GM18907 (cell line): Measurements from ENCODE around the gene RIPOR1.

Experiments
- ATAC-seq: cut with Tn5 transposase; IDR thresholded peaks from one replicate; pipeline ENCODE4 v1.9.1; 2021; ENCODE audit warnings: mild to moderate bottlenecking, moderate library complexity; ENCODE audit not compliant: unreplicated experiment

Gene RIPOR1

DNA sequence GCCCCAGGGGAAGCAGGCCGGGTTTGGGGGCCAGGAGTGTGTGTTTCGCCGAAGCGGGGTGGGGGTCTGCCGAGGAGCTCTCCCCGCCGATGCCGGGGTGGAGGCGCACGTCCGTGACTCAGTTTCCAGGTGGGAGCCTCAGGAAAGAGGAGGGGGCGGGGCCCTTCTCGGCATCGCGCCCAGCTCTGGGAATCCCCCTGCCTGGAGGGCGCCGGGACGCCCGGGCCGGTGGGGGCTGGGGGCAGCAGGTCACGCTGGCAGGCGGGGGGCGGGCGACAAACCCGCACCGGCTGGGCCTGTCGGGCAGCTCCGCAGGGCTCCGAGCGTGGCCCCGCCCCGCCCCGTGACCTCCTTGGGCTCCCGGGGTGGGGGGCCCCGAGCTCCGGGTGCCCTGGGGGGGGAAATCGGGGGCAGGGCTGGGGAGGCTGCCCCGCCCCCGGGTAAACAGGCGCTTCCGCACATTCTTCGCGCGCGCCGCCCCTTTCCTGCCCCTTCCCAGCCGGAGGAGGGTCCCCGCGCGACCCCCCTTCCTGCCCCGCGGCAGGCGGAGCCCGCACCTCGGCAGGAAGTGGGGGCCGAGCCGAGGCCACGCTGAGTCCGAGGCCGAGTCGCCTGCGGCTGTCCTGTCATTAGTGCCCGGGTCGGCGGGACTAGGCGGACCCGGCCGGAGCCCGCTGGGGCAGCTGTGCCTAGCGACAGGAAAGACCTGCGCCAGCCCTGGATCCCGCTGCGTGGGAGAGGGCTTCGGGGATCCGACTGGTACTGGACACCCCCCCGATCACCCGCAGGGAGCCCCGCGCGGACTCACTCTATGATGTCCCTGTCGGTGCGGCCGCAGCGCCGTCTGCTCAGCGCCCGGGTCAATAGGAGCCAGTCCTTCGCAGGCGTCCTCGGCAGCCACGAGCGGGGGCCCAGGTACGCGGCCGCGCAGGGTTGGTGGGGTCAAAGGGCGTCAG is 9.3 kb downstream of the RIPOR1 start:
- peak; percentile 32 for ATAC-seq

DNA sequence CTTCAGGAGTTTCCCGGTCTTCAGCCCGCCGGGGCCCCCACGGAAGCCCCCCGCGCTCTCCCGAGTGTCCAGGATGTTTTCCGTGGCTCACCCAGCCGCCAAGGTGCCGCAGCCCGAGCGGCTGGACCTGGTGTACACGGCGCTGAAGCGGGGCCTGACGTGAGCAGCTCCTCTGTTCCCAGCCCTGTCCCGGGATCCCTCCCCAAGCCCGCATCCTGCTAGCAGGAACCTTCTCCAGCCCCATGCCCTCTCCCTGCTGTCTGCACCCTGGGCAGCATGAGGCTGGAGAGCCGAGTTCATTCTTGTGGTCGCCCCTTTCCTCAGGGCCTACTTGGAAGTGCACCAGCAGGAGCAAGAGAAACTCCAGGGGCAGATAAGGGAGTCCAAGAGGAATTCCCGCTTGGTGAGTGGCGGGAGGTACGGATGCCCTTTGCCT is 10.1 kb downstream of the RIPOR1 start:
- ATAC-seq = no peak

DNA sequence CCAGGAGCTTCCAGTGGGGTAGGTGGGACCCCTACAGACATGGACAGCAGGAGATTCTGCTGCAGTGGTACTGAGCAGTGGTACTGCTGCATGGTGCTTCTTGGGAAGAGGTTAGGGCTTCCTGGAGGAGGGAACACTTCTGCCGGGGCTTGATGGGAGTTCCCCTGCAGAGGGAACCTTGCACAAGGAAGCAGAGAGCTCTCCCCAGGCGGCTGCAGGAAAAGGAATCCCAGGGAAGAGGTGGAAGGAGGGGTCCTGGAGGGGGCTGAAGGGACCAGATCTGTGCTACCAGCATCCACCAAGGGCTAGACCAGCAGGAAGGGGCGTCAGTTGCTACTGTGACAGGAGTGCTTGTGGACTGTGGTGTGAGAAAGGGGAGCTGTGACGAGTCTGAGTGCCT is 10.6 kb downstream of the RIPOR1 start:
- no peak for ATAC-seq

DNA sequence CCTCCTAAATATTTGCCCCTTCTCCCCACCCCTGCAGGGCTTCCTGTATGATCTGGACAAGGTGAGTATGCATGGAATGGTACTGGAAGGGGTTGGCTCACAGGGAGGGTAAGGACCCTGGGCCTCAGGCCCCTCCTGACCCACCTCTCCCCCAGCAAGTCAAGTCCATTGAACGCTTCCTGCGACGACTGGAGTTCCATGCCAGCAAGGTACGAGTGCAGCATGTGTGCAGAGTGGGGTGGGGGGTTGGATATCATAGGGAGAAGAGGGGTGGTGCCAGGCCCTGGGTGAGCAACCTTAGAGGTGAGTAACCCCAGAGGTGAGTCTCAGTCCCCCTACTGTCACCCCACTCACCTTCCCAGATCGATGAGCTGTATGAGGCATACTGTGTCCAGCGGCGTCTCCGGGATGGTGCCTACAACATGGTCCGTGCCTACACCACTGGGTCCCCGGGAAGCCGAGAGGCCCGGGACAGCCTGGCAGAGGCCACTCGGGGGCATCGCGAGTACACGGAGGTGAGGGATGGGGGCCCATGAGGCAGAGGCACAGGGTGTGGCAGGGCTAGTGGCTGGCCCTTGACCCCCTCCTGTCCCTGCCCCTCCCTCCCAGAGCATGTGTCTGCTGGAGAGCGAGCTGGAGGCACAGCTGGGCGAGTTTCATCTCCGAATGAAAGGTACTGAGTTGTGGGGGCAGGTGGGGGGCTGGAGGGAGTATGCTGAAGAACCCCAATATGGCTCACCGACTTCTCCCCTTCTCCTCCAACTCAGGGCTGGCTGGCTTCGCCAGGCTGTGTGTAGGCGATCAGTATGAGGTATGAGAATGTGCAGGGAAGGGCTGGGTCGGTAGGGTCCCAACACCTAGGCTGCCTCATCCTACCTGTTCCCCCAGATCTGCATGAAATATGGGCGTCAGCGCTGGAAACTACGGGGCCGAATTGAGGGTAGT is 11.3 kb downstream of the RIPOR1 start:
- no peak for ATAC-seq

DNA sequence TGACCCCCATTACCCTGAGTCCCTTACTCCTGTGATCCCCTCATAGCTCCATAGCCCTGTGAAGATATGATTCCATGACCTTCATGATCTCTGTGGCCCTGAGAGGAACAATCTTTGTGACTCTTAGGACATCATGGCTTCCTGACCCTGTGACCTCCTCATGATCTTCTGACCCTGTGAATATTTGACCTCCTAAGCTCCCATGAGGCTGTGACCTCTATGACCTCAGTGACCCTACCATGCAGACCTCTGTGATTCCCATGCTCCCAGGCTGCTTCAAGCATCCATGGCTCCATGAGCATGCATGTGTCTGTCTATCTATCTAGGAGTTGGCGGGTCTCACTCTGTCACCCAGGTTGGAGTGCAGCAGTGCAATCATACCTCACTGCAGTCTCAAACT is 12.1 kb downstream of the RIPOR1 start:
- no peak for ATAC-seq

DNA sequence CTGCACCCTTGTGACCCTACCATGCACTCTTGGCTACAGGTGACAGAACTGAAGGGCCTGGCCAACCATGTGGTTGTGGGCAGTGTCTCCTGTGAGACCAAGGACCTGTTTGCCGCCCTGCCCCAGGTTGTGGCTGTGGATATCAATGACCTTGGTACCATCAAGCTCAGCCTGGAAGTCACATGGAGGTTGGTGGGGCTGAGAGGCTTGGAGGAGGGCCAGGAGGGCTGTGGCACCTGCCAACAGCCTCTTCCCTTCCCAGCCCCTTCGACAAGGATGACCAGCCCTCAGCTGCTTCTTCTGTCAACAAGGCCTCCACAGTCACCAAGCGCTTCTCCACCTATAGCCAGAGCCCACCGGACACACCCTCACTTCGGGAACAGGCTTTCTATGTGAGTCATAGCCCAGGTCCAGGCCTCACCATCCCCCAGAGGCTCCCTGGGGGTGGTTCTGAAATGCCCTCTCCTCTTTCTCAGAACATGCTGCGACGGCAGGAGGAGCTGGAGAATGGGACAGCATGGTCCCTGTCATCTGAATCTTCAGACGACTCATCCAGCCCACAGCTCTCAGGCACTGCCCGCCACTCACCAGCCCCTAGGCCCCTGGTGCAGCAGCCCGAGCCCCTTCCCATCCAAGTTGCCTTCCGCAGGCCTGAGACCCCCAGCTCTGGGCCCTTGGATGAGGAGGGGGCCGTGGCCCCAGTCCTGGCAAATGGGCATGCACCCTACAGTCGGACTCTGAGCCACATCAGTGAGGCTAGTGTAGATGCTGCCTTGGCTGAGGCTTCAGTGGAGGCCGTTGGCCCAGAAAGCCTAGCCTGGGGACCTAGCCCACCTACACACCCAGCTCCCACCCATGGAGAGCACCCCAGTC is 13.0 kb downstream of the RIPOR1 start:
- no peak for ATAC-seq

DNA sequence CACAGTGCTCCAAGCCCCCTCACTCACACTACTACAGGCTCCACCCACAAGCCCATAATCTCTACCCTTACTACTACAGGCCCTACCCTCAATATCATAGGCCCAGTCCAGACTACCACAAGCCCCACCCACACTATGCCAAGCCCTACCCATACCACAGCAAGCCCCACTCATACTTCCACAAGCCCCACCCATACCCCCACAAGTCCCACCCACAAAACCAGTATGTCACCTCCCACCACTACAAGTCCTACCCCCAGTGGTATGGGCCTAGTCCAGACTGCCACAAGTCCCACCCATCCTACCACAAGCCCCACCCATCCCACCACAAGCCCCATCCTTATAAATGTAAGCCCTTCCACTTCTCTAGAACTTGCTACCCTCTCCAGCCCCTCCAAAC is 13.8 kb downstream of the RIPOR1 start:
- no peak for ATAC-seq

DNA sequence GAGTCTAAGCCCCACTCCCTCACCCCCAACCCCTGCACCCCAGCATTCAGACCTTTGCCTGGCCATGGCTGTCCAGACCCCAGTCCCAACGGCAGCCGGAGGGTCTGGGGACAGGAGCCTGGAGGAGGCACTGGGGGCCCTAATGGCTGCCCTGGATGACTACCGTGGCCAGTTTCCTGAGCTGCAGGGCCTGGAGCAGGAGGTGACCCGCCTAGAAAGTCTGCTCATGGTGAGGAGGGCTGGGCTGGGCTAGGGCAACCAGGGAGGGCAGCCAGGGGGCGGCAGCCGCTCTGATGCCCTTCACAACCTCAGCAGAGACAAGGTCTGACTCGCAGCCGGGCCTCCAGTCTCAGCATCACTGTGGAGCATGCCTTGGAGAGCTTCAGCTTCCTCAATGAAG is 14.4 kb downstream of the RIPOR1 start:
- no peak for ATAC-seq

DNA sequence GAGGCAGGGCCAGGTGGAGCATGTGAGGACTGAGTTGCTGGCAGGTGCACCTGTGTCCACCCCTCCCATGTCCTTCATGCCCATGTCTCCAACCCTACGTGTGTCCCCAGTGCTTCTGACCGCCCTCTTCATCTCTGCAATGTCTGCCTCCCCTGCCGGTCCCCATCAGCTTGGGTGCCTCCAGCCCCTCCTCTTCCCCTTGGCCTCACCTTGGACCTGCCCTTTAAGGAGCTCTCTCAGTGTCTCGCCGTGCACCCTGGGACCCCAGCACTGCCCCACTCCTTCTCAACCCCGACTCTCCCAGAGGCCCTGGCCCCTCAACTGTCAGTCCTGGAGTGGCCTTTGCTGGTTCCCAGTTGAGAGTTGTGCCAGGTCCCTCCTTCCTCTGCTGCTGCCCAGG is 15.0 kb downstream of the RIPOR1 start:
- no peak for ATAC-seq

DNA sequence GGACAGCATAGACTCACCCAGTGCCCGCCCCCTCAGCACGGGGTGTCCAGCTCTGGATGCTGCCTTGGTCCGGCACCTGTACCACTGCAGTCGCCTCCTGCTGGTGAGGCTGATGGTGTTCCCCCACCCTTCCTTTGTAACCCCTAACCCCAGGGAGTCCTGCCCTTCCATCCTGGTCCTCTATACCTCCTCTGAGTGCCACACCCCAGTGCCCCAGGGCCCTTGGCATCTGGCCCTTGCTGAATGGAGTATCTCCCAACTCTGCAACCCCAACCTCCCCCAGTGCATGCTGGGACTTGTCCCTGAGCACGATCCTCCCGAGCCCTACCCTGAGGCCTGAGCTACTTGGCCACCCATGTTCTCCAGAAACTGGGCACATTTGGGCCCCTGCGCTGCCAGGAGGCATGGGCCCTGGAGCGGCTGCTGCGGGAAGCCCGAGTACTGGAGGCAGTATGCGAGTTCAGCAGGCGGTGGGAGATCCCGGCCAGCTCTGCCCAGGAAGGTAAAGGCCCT is 15.8 kb downstream of the RIPOR1 start:
- ATAC-seq = no peak

DNA sequence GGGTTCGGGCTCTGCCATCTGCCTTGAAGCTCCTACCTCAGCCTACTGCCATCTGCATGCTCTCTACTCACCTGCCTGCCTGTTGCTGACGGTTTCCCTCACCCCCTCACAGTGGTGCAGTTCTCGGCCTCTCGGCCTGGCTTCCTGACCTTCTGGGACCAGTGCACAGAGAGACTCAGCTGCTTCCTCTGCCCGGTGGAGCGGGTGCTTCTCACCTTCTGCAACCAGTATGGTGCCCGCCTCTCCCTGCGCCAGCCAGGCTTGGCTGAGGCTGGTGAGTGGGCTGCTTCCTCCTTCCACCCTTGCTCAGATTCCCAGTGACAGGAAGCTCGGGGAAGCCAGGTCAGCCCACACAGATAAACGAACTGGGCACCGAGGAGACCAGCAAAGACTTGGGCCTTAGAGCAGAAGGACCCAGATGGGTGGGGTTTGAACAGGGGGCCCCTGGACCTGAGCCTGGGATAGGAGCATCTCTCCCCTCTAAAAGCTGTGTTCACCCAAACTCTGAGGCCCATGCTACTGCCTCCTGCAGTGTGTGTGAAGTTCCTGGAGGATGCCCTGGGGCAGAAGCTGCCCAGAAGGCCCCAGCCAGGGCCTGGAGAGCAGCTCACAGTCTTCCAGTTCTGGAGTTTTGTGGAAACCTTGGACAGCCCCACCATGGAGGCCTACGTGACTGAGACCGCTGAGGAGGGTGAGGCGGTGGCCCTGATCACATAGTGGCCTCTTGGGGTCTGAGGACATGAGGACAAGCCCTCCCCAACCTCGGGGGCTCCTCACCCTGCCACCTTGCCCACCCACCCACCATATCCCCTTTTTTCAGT is 16.4 kb downstream of the RIPOR1 start:
- ATAC-seq = no peak

DNA sequence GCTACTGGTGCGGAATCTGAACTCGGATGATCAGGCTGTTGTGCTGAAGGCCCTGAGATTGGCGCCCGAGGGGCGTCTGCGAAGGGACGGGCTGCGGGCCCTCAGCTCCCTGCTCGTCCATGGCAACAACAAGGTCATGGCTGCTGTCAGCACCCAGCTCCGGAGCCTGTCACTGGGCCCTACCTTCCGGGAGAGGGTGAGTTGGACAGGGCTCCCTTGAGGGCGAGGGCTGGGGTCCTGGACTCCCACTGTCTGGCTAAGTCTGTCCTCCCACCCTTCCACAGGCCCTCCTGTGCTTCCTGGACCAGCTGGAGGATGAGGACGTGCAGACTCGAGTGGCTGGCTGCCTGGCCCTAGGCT is 17.0 kb downstream of the RIPOR1 start:
- no peak for ATAC-seq

DNA sequence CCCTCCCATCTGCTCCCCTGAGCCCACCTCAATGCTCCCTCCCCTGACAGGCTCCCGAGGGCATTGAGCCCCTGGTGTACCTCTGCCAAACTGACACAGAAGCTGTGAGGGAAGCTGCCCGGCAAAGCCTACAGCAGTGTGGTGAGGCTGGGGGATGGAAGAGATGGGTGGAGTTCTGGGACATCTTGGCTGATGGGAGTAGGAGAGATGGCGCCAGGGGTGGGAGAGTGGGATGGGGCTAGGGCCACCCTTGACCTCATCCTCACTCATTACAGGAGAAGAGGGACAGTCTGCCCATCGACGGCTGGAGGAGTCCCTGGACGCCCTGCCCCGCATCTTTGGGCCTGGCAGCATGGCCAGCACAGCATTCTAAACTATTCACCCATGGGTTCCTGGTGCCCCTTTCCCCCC is 17.5 kb downstream of the RIPOR1 start:
- ATAC-seq = no peak

DNA sequence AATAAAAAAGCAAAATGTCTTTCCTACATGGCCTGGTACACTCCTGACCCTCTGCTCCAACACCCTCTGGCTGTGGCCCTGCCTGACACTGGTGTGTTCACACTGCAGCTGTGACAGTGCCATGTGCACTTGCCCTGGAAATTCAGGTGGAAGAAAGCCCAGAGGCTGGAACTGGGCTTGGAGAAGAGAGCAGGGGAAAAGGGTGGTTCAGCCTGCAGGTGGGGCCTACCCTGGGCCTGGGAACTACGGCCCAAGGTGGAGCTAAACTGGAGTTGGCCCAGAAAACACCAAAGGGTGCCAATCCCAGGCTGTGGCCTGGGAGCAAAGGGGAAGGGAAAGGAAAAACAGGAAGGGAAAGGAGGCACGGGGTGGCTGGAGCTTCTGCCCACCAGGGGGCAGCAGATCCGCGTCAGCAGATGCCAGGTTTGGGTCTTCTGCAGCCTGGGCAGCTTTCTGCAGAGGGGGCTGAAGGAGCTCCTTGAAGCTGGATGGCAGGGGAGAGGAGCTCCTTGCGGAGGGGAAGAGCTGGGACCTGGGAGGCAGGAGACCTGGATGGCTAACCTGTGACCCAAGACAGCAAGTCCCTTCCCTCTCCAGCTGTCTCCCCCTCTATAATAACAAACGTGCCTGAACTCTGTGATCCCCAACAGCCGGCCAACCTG is 18.3 kb downstream of the RIPOR1 start:
- peak; percentile 35 for ATAC-seq

DNA sequence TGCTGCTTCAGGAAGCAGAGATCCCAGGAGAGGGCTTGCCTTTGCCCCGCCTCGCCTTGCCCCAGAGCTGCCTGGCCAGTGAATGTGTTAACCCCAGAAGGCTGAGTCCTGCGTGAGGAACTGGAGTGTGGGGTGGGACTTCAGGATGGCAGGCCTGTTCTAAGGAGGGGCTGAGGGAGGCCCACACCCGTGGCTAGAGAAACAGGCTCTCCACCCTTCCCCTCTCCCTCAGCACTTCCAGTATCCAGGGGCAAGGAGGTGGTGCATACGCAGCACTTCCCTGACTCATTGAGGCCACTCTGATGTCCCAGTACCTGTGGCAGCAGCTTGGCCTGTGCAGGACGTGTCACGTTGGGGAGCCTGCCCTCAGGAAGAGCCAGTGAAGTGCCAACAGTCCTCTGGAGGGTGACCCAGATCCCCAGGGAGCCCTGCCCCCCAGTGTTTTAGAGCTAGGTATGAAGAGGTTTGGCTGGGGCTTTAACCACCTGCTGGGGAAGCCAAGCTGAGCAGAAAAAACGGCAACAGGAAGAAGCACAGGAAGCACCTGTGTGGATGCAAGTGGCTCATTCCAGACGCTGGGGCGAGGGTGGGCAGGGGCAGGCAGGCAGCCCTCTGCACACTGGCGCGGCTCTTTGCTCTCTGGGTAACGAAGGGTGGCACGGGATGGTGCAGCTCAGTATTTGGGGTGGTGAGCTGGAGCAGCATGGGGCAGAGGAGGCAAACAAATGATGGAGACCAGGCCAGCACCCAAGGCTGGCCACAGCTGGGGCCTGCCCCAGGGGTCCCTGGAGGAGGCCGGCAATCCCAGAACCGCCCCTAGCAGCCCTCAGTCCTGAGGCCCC is 19.0 kb downstream of the RIPOR1 start:
- ATAC-seq = peak; percentile 39

DNA sequence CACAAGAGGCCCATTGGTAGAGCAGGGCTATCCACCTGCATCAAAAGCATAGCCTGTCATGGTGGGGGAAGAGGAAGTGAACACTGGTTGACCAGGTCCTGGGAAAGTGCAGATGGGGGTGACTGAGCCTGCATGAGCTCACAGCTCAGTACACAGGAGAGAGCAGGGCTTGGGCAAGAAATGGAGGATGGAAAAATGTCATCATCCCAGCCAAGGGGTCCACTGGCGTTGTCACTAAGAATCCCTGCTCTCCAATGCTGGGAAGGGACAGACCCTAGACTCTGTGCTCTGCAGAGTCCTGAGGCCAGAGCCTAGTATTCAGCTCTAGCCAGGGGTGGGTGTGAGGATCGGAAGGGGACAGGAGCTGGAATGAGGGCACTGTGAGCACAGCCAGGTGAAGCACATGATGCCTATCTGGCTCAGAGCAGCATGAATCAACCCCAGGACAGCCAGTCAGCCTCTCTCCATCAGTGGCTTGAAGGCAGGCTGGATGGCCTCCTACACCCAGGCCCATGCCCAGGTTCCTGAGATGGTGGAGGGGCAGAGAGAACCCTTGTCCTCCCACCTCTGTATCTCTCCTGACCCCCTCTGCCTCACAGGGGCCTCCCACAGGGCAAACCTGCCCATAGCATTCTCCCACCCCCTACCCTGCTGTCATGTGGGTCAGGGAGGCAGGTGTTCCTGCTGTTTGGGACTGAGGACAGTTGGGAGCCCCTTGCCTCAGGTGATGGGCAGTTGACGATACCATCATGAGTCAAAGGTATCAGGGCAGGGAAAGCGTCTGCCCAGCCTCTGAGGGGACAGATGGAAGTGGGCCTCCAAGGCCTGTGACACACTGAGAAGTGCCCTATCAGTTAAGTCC is 19.9 kb downstream of the RIPOR1 start:
- ATAC-seq = peak; percentile 33

DNA sequence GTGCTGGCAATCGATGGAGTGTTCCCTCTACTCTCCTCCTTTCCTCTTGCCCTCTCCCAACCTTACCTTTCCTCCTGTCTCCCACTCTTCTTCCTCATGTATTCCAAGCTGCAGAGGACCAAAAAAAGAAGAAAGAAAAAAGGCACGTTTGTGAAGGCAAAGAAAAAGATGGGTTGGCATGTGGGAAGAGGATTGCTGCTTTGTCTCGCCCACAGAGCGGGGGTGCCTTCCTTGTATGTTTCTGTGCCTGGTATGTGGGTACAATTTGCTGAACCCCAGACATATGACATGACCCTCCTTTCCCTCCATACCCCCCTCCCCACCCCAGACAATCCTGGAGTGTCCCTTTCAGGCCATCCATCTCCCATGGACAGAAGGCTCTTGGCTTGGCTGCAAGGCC is 20.6 kb downstream of the RIPOR1 start:
- no peak for ATAC-seq
